HG03575 (cell line): ENCODE results near the gene HP1BP3.

Experiments used
- ATAC-seq: cut with Tn5 transposase; IDR thresholded peaks from one replicate; pipeline ENCODE4 v1.9.1; 2021; ENCODE audit not compliant: unreplicated experiment, insufficient number of reproducible peaks, low FRiP score; ENCODE audit errors: extremely low read depth

Gene HP1BP3

GRCh38 chr1:20700636-20701215 lies 86.4 kb downstream of the HP1BP3 start:
- ATAC-seq = no peak

- no peak for ATAC-seq
Measured at GRCh38 chr1:20699558-20699957, 87.5 kb downstream of the HP1BP3 start.

GRCh38 chr1:20698195-20698910 lies 88.8 kb downstream of the HP1BP3 start:
- no peak for ATAC-seq

- no peak for ATAC-seq
Measured at GRCh38 chr1:20697563-20697962, 89.5 kb downstream of the HP1BP3 start.

- no peak for ATAC-seq
Measured at GRCh38 chr1:20696397-20697333, 90.4 kb downstream of the HP1BP3 start.

GRCh38 chr1:20695515-20695914 lies 91.6 kb downstream of the HP1BP3 start:
- no peak for ATAC-seq

- no peak for ATAC-seq
Measured at GRCh38 chr1:20693623-20694022, 93.5 kb downstream of the HP1BP3 start.
